Retinal pigment epithelial cell (primary cell): ENCODE data around the gene MUSK.
"Not testable (repeated sequence)": the region's sequence is repeated elsewhere in the genome, so short reads cannot be mapped to it uniquely, and the experiment has no call there.

ENCODE experiments used
- DNase-seq: peaks from one replicate; pipeline ENCODE4 v3.0.0-alpha.2; 2010; ENCODE audit warnings: low read depth
- H3K4me3 ChIP-seq: 2 replicates; pipeline ENCODE4 v1.5.1; 2011; ENCODE audit warnings: mild to moderate bottlenecking, low read length, control low read depth, moderate library complexity
- TF ChIP-seq, protein P1 (sequence below): conservative IDR thresholded peaks from 2 replicates; pipeline ENCODE4 v1.5.1; 2011; ENCODE audit warnings: low read depth, low read length, control low read depth, inconsistent platforms

Gene MUSK

DNA sequence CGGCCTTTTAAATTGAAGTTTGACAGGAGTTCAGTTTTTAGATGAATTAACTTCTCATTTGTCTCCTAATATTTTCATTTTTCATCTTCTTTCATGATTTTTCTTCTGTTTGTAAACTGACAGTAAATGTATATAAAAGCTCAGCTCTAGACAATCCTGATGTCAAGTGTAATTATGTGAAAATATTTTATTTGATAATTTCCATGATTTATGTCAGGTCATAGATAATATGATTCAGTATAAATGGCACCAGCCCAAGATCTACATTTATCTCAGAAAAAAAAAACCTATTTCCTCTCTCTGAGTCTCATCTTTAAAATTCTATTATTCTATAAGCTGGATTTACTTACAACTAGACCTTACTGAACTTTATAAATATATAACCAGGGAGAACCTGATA lies 115.7 kb downstream of the MUSK start:
- no peak overlapping the region for H3K4me3 ChIP-seq
- TF ChIP-seq, protein P1, sequence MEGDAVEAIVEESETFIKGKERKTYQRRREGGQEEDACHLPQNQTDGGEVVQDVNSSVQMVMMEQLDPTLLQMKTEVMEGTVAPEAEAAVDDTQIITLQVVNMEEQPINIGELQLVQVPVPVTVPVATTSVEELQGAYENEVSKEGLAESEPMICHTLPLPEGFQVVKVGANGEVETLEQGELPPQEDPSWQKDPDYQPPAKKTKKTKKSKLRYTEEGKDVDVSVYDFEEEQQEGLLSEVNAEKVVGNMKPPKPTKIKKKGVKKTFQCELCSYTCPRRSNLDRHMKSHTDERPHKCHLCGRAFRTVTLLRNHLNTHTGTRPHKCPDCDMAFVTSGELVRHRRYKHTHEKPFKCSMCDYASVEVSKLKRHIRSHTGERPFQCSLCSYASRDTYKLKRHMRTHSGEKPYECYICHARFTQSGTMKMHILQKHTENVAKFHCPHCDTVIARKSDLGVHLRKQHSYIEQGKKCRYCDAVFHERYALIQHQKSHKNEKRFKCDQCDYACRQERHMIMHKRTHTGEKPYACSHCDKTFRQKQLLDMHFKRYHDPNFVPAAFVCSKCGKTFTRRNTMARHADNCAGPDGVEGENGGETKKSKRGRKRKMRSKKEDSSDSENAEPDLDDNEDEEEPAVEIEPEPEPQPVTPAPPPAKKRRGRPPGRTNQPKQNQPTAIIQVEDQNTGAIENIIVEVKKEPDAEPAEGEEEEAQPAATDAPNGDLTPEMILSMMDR: no peak
- no peak for DNase-seq

DNA sequence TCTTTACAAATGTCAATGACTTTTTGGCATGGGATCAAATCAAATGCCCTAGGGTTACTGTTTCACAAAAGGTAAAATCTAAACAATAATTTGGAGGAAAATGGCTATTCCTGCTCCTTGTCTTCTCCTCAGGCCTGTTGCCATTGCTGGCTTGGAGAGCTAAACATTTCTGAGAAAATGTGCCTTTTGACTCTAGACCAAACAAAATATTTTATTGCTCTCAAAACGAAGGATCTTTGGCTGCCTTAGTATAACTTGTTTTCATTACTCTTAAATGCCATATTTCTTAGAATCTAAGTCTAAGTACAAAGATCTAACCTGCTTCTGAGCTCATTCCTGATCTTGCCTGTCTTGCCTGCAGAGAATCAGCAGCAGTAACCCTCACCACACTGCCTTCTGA lies 116.6 kb downstream of the MUSK start:
- no peak overlapping the region for H3K4me3 ChIP-seq
- TF ChIP-seq, protein P1: no peak
- no peak for DNase-seq

DNA sequence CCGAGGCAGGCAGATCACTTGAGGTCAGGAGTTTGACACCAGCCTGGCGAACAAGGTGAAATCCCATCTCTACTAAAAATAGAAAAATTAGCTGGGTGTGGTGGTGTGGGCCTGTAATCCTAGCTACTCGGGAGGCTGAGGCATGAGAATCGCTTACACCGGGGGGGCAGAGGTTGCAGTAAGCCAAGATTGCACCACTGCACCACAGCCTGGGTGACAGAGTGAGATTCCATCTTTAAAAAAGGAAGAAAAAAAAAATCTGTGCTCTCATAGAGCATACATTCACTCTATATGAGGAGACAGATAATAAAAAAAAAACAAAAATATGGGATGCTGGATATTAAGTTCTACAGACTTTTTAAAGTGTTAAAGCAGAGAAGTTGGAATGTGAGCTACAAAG lies 119.8 kb downstream of the MUSK start:
- not testable (repeated sequence) for H3K4me3 ChIP-seq, DNase-seq

DNA sequence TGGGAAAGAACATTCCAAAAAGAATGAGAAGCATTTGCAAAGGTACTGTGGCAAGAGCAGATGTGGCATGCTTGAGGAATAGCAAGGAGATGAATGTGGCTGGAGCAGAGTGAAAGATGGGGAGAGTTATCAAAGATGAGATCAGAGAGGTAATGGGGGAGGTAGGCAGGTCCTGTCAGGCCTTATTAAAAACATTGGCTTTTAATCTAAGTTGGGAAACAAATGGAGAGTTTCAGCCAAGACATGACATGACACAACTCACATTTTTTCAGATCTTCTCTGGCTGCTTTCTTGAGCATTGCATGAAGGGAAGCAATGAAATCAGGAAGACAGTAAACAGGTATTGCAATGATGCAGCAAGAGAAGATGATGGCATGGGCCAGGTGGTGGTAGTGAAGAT lies 120.3 kb downstream of the MUSK start:
- no peak for DNase-seq
- TF ChIP-seq, protein P1: no peak
- no peak overlapping the region for H3K4me3 ChIP-seq

DNA sequence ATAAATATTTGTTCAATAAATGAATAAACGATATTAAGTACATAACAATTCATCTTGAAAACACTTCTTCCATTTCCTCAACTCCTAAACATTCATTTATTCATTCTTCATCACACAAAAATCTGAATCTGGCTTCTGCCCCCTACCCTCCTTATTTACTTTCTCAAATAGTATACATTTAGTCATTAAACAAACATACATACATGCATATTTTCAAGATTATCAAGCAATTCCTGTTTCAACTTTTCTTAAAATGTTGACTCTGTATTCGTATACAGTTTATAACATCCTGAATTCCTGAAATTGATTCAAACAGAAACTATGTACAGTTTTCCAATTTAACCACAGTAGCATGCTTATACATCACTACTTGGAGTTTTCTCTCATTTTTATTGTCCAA lies 129.0 kb downstream of the MUSK start:
- TF ChIP-seq, protein P1: no peak
- no peak for DNase-seq
- H3K4me3 ChIP-seq: no peak overlapping the region

DNA sequence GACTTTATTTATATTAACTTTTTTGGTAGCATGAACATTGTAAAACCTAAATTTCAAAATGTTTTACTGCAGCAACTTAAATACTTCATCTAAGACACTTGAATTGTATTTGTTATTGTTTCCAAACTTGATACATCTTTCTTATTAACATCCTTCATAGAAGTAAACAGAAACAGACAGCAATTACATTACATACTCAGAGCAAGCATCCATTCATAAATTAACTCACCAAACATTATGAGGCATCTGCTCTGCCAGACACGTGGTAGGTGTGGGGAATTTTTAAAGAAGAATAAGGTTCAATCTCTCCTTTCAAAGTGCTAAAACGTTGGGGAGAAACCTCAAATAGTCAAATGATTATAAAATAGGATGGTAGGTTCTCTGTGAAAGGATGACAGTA lies 130.8 kb downstream of the MUSK start:
- no peak for DNase-seq

DNA sequence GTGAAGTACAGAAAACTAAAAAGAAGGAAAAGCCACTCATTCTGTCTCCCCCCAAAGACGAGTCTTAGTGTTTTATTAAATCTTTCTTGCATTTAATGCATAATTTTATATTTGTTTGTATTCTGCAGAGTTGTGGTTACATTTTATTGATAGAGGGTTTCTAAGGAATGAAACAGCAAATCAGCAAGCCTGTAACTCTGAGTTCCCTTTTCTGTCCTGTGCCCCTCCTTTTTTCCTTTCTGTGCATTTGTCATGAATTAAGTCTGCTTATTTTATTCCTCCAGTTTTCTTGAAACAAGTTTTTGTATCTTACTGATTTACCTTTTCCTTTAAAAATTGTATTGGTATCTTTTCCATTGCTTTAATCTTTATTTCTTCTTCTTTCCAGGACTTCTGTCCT lies 132.8 kb downstream of the MUSK start:
- TF ChIP-seq, protein P1: no peak
- DNase-seq: no peak
- H3K4me3 ChIP-seq: no peak overlapping the region

More for the DNA sequence above, 130.8 kb downstream of the MUSK start:
- TF ChIP-seq, protein P1: no peak
- H3K4me3 ChIP-seq: no peak overlapping the region
